Ramos (cell line): ENCODE measurements around the gene ABCE1.

ENCODE experiments used
- in situ Hi-C: fragments of 300-500 bp; cut with MboI; formaldehyde crosslinking; loops from one replicate; pipeline ENCODE4 v1.14.3; 2022; ENCODE audit warnings: low sequenced_read_pairs; ENCODE audit not compliant: unreplicated experiment

Gene ABCE1

GRCh38 chr4:145170223-145170622, 72.1 kb downstream of the ABCE1 start:
- in situ Hi-C loops, result no loop called here

- in situ Hi-C loops, result no loop called here
Observed at GRCh38 chr4:145171911-145172310, 73.8 kb downstream of the ABCE1 start.

- in situ Hi-C loops, result loop anchor here (25.0 kb wide), 1 partner anchor 885 kb away; no protein-coding TSS in a partner anchor
Observed at GRCh38 chr4:145176641-145177432, 78.7 kb downstream of the ABCE1 start.

GRCh38 chr4:145177511-145177905, 79.4 kb downstream of the ABCE1 start:
- in situ Hi-C loops, result loop anchor here (25.0 kb wide), 1 partner anchor 885 kb away; no protein-coding TSS in a partner anchor

GRCh38 chr4:145177906-145178538, 79.9 kb downstream of the ABCE1 start:
- in situ Hi-C loops, result loop anchor here (25.0 kb wide), 1 partner anchor 884 kb away; no protein-coding TSS in a partner anchor

- in situ Hi-C loops, result loop anchor here (25.0 kb wide), 1 partner anchor 883 kb away; no protein-coding TSS in a partner anchor
Observed at GRCh38 chr4:145178740-145179280, 80.7 kb downstream of the ABCE1 start.
